HUES48 (cell line): ENCODE data around the gene HRAS.

Source experiments
- H3K27ac ChIP-seq: one replicate; pipeline ENCODE4 v1.7.0; 2013; ENCODE audit warnings: low read depth, low read length, inconsistent platforms
- H3K27me3 ChIP-seq: 2 replicates; pipeline ENCODE4 v1.6.1; 2013; ENCODE audit warnings: mild to moderate bottlenecking, low read length; ENCODE audit not compliant: control insufficient read depth, insufficient read depth
- H3K36me3 ChIP-seq: 2 replicates; pipeline ENCODE4 v1.6.1; 2013; ENCODE audit warnings: low read length; ENCODE audit not compliant: control insufficient read depth, insufficient read depth
- H3K4me1 ChIP-seq: 2 replicates; pipeline ENCODE4 v1.6.1; 2013; ENCODE audit warnings: mild to moderate bottlenecking, low read length; ENCODE audit not compliant: control insufficient read depth, insufficient read depth
- H3K4me3 ChIP-seq: 2 replicates; pipeline ENCODE4 v1.5.1; 2013; ENCODE audit warnings: mild to moderate bottlenecking, low read depth, low read length
- H3K9ac ChIP-seq: 2 replicates; pipeline ENCODE4 v1.6.1; 2013; ENCODE audit warnings: mild to moderate bottlenecking, low read depth, low read length, moderate library complexity
- H3K9me3 ChIP-seq: 2 replicates; pipeline ENCODE4 v1.6.1; 2013; ENCODE audit warnings: low read length; ENCODE audit not compliant: control insufficient read depth, insufficient read depth

Gene HRAS

GRCh38 chr11:494761-495536 is 40.4 kb downstream of the HRAS start:
- H3K36me3 ChIP-seq = peaks cover 65% of the 10 kb centered on the region
- no peaks in the 10 kb centered on the region for H3K27me3 ChIP-seq
- H3K4me3 ChIP-seq = no peak overlapping the region
- H3K9me3 ChIP-seq = peaks cover 9% of the 10 kb centered on the region
- no peaks in the 10 kb centered on the region for H3K4me1 ChIP-seq
- no peak overlapping the region for H3K9ac ChIP-seq
- H3K27ac ChIP-seq = no peak overlapping the region

- H3K27ac ChIP-seq = no peak overlapping the region
- H3K9me3 ChIP-seq = peaks cover 7% of the 10 kb centered on the region
- H3K36me3 ChIP-seq = peaks cover 50% of the 10 kb centered on the region
- no peaks in the 10 kb centered on the region for H3K4me1 ChIP-seq
- H3K9ac ChIP-seq = no peak overlapping the region
- H3K4me3 ChIP-seq = no peak overlapping the region
- no peaks in the 10 kb centered on the region for H3K27me3 ChIP-seq
These were observed 42.7 kb downstream of the HRAS start for GRCh38 chr11:492427-493226.

GRCh38 chr11:491358-491757 is 44.0 kb downstream of the HRAS start:
- H3K9me3 ChIP-seq = no peaks in the 10 kb centered on the region
- no peaks in the 10 kb centered on the region for H3K27me3 ChIP-seq
- no peak overlapping the region for H3K9ac ChIP-seq
- H3K27ac ChIP-seq = no peak overlapping the region
- H3K4me3 ChIP-seq = no peak overlapping the region
- H3K4me1 ChIP-seq = no peaks in the 10 kb centered on the region
- H3K36me3 ChIP-seq = peaks cover 37% of the 10 kb centered on the region

GRCh38 chr11:490930-491260 is 44.5 kb downstream of the HRAS start:
- no peaks in the 10 kb centered on the region for H3K9me3 ChIP-seq
- no peak overlapping the region for H3K4me3 ChIP-seq
- H3K4me1 ChIP-seq = no peaks in the 10 kb centered on the region
- H3K27me3 ChIP-seq = no peaks in the 10 kb centered on the region
- H3K27ac ChIP-seq = no peak overlapping the region
- no peak overlapping the region for H3K9ac ChIP-seq
- H3K36me3 ChIP-seq = peaks cover 37% of the 10 kb centered on the region

- Histone ChIP-seq H3K9me3 (no peaks in the 10 kb centered on the region), H3K9ac (no peak overlapping the region), H3K4me1 (no peaks in the 10 kb centered on the region), H3K27me3 (no peaks in the 10 kb centered on the region), H3K36me3 (peaks cover 32% of the 10 kb centered on the region), H3K4me3 (no peak overlapping the region), H3K27ac (no peak overlapping the region)
These were observed 45.0 kb downstream of the HRAS start for GRCh38 chr11:490186-490929.

- no peaks in the 10 kb centered on the region for H3K4me1 ChIP-seq
- H3K36me3 ChIP-seq = peaks cover 27% of the 10 kb centered on the region
- no peaks in the 10 kb centered on the region for H3K27me3 ChIP-seq
- no peak overlapping the region for H3K4me3 ChIP-seq
- no peak overlapping the region for H3K27ac ChIP-seq
- no peaks in the 10 kb centered on the region for H3K9me3 ChIP-seq
- H3K9ac ChIP-seq = no peak overlapping the region
These were observed 45.7 kb downstream of the HRAS start for GRCh38 chr11:489610-490185.

- Histone ChIP-seq H3K4me1 (no peaks in the 10 kb centered on the region), H3K36me3 (peaks cover 21% of the 10 kb centered on the region), H3K27me3 (no peaks in the 10 kb centered on the region), H3K9me3 (no peaks in the 10 kb centered on the region), H3K9ac (no peak overlapping the region), H3K27ac (no peak overlapping the region), H3K4me3 (no peak overlapping the region)
These were observed 46.4 kb downstream of the HRAS start for GRCh38 chr11:488992-489391.

GRCh38 chr11:488579-488978 is 46.8 kb downstream of the HRAS start:
- no peak overlapping the region for H3K9ac ChIP-seq
- H3K36me3 ChIP-seq = peaks cover 21% of the 10 kb centered on the region
- H3K9me3 ChIP-seq = no peaks in the 10 kb centered on the region
- no peak overlapping the region for H3K4me3 ChIP-seq
- H3K27ac ChIP-seq = no peak overlapping the region
- no peaks in the 10 kb centered on the region for H3K27me3 ChIP-seq
- H3K4me1 ChIP-seq = no peaks in the 10 kb centered on the region

GRCh38 chr11:488062-488461 is 47.3 kb downstream of the HRAS start:
- H3K9ac ChIP-seq = no peak overlapping the region
- no peak overlapping the region for H3K4me3 ChIP-seq
- no peak overlapping the region for H3K27ac ChIP-seq
- no peaks in the 10 kb centered on the region for H3K9me3 ChIP-seq
- H3K4me1 ChIP-seq = no peaks in the 10 kb centered on the region
- no peaks in the 10 kb centered on the region for H3K27me3 ChIP-seq
- H3K36me3 ChIP-seq = peaks cover 21% of the 10 kb centered on the region

- Histone ChIP-seq H3K4me3 (no peak overlapping the region), H3K9me3 (no peaks in the 10 kb centered on the region), H3K4me1 (no peaks in the 10 kb centered on the region), H3K36me3 (peaks cover 21% of the 10 kb centered on the region), H3K9ac (no peak overlapping the region), H3K27ac (no peak overlapping the region), H3K27me3 (no peaks in the 10 kb centered on the region)
These were observed 47.8 kb downstream of the HRAS start for GRCh38 chr11:487571-488021.
